Measurements from ENCODE around the gene ARL8B.

The ARL8B gene

DNA sequence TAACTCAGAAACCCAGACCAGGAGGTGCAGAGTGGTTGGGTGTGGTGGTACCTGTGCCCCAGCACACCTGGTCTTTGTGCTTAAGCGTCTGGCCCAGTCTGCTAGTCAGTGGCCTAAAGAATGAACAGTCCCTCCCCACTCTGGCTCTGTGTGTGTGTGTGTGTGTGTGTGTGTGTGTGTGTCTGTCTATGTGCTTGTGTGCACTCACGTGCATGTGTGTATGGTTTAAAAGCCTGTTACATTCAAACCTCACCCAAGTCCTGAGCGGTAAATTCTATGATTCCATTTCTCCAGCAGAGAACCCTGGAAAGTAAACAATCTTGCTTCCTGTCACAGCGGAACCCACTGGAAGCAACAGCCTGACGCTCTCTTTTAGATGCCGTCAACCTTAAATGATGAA is 99.6 kb downstream of the ARL8B start:
- CTCF ChIA-PET, result no interaction called here
- no peak overlapping the region for H3K27ac ChIP-seq
- DNase-seq (ENCODE audit: low spot score), result no peak
- TF ChIP-seq, protein P1, sequence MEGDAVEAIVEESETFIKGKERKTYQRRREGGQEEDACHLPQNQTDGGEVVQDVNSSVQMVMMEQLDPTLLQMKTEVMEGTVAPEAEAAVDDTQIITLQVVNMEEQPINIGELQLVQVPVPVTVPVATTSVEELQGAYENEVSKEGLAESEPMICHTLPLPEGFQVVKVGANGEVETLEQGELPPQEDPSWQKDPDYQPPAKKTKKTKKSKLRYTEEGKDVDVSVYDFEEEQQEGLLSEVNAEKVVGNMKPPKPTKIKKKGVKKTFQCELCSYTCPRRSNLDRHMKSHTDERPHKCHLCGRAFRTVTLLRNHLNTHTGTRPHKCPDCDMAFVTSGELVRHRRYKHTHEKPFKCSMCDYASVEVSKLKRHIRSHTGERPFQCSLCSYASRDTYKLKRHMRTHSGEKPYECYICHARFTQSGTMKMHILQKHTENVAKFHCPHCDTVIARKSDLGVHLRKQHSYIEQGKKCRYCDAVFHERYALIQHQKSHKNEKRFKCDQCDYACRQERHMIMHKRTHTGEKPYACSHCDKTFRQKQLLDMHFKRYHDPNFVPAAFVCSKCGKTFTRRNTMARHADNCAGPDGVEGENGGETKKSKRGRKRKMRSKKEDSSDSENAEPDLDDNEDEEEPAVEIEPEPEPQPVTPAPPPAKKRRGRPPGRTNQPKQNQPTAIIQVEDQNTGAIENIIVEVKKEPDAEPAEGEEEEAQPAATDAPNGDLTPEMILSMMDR (conservative IDR thresholded peaks at IDR 0.05; ENCODE audit: low read depth), result no peak
- POLR2A ChIA-PET (ENCODE audit: low non-redundant PET), result no interaction called here

GRCh38 chr3:5222283-5223005 is 100.4 kb downstream of the ARL8B start:
- CTCF ChIA-PET, result no interaction called here
- TF ChIP-seq, protein P1 (conservative IDR thresholded peaks at IDR 0.05; ENCODE audit: low read depth), result no peak
- DNase-seq (ENCODE audit: low spot score), result no peak
- POLR2A ChIA-PET (ENCODE audit: low non-redundant PET), result no interaction called here
- H3K27ac ChIP-seq, result no peak overlapping the region

DNA sequence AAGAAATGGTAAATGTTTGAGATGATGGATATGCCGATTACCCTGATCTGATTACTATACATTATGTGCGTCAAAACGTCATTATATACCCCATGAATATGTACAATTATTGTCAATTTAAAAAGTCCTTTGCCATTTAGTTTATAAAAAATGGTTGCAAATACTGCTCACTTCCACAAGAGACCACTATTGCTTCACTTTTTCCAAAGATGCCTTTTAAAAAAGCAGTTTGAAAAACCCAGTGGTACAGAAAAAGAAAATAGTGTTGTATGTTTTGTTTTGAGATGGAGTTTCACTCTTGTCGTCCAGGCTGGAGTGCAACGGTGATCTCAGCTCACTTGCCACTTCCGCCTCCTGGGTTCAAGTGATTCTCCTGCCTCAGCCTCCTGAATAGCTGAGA is 104.7 kb downstream of the ARL8B start:
- DNase-seq (ENCODE audit: low spot score), result peak; percentile 9
- ChIA-PET POLR2A (ENCODE audit: low non-redundant PET) (no interaction called here), CTCF (no interaction called here)
- H3K27ac ChIP-seq, result no peak overlapping the region
- TF ChIP-seq, protein P1 (conservative IDR thresholded peaks at IDR 0.05; ENCODE audit: low read depth), result peak; percentile 33

DNA sequence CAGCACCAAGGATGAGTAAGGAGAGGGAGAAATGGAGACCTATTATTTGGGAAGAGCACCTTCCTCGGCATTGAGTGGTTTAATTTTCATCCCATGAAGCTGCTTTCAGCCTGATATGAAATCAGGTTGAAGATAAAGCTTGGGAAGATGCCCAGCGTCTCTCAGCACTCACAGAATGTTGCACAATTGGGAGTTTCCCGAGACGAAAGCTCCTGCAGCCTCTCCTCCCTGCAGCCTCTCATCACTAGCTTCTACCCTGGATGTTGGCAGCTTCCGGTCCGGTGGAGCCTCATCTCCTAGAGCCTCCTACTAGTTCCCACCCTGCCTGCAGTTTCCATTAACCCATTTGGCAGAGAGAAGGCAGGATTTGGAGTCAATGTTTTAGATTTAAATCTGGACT is 105.7 kb downstream of the ARL8B start:
- H3K27ac ChIP-seq, result no peak overlapping the region
- no peak for DNase-seq (ENCODE audit: low spot score)
- CTCF ChIA-PET, result no interaction called here
- POLR2A ChIA-PET (ENCODE audit: low non-redundant PET), result no interaction called here
- TF ChIP-seq, protein P1 (conservative IDR thresholded peaks at IDR 0.05; ENCODE audit: low read depth), result no peak

GRCh38 chr3:5229414-5229813 is 107.3 kb downstream of the ARL8B start:
- POLR2A ChIA-PET (ENCODE audit: low non-redundant PET), result no interaction called here
- no peak for DNase-seq (ENCODE audit: low spot score)
- H3K27ac ChIP-seq, result no peak overlapping the region
- CTCF ChIA-PET, result no interaction called here
- TF ChIP-seq, protein P1 (conservative IDR thresholded peaks at IDR 0.05; ENCODE audit: low read depth), result no peak
